ENCODE data around the gene ASL.
A peak's percentile ranks its signal among the peaks of the same experiment; 100 is the strongest.
"Not testable (repeated sequence)": the region's sequence is repeated elsewhere in the genome, so short reads cannot be mapped to it uniquely, and the experiment has no call there.

ASL gene

DNA sequence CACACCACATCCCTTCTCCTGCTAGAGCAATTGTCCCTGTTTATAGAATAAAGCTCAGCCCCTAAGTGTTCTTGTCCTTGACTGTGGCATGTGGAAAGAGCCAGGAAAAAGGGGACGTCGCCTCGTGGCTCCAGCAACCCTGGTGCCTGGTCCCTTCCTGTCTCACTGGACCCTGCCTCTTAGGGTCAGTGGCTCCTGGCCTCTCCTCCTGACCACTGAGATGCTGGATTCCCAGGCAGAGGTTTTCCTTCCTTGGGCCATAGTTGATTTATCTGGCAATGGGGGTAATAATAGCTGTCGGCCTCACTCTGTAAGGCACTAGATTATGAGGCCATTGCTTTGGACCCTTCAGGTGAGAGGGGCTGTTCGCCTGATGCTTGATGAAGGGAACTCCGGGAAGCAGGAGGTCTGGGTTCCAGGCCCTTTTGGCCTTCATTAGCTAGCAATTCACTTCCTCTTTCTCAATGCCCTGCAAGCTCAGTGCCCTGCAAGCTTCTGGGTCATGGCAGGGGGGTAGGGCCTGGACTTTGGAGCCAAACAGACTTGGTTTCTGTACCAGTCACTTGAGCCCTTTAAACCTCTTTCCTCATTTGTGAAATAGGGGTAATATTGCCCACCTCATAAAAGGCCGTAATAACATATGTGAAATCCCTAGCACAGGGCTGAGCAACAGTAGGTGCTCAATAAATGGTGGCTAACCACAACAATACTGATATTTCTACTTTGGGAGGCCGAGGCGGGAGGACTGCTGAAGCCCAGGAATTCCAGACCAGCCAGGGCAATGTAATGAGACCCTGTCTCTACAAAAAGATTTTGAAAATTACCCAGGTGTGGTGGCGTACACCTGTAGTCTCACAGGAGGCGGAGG lies 1.1 kb downstream of the ASL start:
- DNase-seq (ENCODE audit: low read depth in 1 of 2, low spot score in 1 of 2): no peak

DNA sequence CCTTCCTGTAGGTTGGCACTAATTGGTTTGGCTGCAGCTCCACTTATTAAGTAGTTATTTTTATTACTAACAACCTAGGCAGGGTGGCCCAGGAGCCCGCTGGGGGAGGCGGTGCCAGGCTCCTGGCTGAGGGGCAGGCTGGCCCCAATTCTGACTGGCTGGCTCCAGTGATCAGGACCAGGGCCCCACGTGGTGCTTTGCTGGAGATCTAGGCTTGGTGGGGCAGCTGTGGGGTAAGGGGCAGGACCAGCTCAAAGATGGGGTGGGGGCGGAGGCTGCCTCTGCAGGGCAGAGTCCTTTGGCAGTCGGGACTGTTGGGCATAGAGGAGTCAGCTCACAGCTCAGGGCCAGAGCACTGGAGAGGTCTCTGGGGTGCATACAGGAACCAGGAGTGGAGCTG lies 2.4 kb downstream of the ASL start:
- DNase-seq (ENCODE audit: low read depth in 1 of 2, low spot score in 1 of 2): no peak

GRCh38 chr7:66082083-66082482 lies 6.5 kb downstream of the ASL start:
- DNase-seq (ENCODE audit: low read depth in 1 of 2, low spot score in 1 of 2): no peak

DNA sequence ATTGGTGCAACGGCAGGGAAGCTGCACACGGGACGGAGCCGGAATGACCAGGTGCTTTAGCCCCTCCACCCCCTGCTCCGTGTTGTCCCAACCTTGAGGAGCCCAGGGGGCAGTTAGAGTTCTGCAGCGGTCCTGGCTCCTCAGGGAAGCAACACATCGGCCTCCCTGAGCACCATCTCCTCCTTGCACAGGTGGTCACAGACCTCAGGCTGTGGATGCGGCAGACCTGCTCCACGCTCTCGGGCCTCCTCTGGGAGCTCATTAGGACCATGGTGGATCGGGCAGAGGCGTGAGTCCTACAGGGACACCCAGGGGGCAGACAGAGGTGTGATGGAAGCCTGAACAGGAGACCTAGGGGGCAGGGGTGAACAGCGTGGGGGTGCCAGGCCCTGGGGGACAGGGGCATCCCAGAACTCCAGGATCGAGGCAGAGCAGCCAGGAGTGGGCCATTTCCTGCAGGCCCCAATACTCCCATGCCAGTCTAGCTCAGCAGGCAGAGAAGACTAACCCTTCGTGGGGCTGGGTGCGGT lies 7.3 kb downstream of the ASL start:
- no peak for DNase-seq (ENCODE audit: low read depth in 1 of 2, low spot score in 1 of 2)

GRCh38 chr7:66083677-66084076 lies 8.1 kb downstream of the ASL start:
- DNase-seq (ENCODE audit: low read depth in 1 of 2, low spot score in 1 of 2): no peak

- DNase-seq (ENCODE audit: low read depth in 1 of 2, low spot score in 1 of 2): no peak
Measured at GRCh38 chr7:66088861-66089838, 13.5 kb downstream of the ASL start.

DNA sequence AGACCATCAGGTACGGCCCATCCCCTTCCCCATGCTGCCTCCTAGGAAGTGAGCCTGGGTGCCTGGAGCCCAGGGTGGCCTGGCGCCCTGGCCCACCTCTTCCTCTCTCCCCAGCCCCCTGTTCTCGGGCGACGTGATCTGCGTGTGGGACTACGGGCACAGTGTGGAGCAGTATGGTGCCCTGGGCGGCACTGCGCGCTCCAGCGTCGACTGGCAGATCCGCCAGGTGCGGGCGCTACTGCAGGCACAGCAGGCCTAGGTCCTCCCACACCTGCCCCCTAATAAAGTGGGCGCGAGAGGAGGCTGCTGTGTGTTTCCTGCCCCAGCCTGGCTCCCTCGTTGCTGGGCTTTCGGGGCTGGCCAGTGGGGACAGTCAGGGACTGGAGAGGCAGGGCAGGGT lies 17.0 kb downstream of the ASL start:
- no peak for DNase-seq (ENCODE audit: low read depth in 1 of 2, low spot score in 1 of 2)

DNA sequence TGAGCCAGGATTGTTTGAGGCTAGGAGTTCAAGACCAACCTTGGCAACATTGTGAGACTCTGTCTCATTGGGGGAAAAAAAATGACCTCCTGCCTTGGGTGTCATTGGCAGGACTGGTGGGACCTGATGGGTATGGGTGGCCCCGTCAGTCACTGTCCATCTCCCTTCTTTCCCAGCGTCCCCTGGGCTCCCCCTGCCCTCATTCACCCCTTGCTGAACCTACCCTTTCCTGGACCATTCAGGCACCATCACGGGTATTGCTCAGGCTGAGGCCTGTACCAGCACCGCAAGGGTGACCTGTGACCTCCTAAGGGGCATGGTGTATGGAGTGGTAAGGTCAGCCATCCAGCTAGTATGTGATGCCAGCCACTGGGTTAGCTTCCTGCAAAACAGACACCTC lies 19.4 kb downstream of the ASL start:
- DNase-seq (ENCODE audit: low read depth in 1 of 2, low spot score in 1 of 2): no peak

DNA sequence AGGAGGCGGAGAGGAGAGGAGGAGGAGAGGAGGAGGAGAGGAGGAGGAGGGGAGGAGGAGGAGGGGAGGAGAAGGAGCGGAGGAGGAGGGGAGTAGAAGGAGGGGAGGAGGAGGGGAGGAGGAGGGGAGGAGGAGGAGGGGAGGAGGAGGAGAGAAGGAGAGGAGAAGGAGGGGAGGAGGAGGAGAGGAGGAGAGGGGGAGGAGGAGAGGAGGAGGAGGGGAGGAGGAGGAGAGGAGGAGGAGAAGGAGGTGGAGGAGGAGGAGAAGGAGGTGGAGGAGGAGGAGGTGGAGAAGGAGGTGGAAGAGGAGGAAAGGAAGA lies 23.6 kb downstream of the ASL start:
- DNase-seq (ENCODE audit: low read depth in 1 of 2, low spot score in 1 of 2): no peak

DNA sequence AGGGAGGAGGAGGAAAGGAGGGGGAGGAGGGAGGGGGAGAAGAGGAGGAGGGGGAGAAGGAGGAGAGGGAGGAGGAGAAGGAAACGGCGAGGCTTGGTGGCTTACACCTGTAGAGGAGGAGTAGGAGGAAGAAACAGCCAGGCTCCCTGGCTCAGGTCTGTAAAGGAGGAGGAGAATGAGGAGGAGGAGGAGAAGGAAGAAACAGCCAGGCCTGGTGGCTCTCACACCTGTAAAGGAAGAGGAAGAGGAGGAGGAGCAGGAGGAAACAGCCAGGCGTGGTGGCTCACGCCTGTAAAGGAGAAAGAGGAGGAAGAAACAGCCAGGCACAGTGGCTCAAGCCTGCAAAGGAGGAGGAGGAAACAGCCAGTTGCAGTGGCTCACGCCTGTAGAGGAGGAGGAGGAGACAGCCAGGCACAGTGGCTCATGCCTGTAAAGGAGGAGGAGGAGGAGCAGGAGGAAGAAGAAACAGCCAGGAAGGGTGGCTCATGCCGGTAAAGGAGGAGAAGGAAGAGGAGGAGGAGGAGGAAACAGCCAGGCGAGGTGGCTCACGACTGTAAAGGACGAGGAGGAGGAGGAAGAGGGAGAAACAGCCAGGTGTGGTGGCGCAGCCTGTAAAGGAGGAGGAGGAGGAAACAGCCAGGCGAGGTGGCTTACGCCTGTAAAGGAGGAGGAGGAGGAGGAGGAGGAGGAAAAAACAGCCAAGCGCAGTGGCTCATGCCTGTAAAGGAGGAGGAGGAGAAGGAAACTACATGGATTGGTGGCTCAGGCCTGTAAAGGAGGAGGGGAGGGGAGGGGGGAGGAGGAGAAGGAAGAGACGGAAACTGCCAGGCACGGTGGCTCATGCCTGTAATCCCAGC lies 24.2 kb downstream of the ASL start:
- DNase-seq (ENCODE audit: low read depth in 1 of 2, low spot score in 1 of 2): peak in 1 of 2 donors; percentile 10

GRCh38 chr7:66100408-66101050 lies 24.9 kb downstream of the ASL start:
- no peak for DNase-seq (ENCODE audit: low read depth in 1 of 2, low spot score in 1 of 2)

GRCh38 chr7:66102168-66102567 lies 26.5 kb downstream of the ASL start:
- DNase-seq (ENCODE audit: low read depth in 1 of 2, low spot score in 1 of 2): not testable (repeated sequence)

GRCh38 chr7:66103994-66104393 lies 28.4 kb downstream of the ASL start:
- not testable (repeated sequence) for DNase-seq (ENCODE audit: low read depth in 1 of 2, low spot score in 1 of 2)

DNA sequence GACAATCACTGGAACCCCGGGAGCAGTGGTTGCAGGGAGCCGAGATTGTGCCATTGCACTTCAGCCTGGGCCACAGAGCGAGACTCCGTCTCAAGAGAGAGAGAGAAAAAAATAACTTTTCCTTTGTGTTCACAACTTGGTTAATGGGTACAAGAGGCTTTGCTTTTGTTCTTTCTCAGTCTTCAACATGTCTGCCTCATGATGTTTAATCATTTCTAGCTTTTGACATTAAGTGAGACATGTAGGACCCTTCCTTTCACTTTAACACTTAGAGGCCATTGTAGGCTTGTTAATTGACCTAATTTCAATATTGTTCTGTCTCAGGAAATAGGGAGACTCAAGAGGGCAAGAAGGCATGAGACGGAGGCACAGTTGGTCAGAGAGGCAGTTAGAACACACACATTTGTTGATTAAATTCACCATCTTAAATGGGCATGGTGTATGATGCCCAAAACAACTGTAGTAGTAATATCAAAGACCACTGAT lies 29.7 kb downstream of the ASL start:
- no peak for DNase-seq (ENCODE audit: low read depth in 1 of 2, low spot score in 1 of 2)

- DNase-seq (ENCODE audit: low read depth in 1 of 2, low spot score in 1 of 2): not testable (repeated sequence)
Measured at GRCh38 chr7:66108410-66108809, 32.8 kb downstream of the ASL start.

DNA sequence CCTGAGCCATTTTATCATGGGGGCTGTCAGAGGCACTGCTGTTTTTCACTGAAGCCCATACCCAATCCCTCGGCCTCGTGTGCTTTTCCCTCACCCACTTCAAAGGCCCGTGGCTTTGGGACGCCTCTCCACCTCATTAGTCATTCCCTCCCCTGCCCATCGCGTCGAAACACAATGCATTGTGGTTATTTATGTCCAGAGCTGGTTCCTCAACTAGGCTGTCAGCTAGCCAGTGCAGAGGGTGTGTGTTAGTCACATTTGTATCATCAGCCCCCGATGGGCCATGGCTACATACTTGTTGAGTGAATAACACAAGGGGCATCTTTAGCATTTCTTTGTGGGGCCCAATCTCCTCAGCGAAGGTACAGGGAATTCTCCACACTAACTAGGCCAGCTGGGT lies 35.2 kb downstream of the ASL start:
- DNase-seq (ENCODE audit: low read depth in 1 of 2, low spot score in 1 of 2): no peak

DNA sequence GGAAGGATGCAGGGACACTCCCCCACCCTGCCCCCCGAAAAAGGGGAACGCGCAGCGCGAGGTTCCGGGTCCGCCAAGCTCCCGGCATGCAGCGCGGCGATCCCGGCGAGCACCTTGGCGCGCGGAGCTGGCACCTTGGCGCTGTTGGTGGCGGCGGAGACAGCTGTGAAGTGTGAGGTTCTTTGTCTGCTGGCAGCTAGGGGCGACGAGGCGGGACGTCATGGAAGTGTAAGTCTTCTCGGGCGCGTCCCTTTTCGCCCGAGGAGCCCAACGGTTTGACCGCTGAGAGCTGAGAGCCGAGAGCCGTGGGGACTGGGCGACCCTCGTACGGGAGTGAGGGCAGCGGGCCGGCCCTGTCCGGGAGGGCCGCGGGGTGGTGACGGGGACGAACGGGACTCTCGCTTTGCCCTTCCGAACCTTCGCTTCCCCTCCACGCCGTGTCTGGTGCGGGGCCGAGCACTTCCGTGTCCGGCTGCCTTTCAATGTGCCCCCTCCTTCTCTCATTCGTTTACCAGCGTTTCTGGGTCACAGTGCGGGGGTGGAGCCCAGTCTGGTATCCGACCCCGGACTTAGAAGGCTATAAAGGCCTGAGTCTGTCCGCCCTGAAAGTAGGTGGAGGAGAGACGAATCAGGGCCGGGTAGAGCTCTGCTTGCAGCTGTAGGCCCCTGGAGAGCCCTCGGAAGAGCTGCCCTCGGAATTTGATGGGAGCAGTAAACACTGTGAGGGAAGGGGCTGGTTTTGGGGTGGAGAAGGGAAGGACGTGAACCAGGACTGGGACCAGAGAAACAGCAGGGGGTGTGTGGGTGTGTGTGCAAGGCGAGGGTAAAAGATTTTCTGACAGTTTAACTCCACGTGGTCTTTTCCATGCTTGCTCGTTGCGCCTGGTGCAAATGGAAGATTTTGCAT lies 39.4 kb downstream of the ASL start, which contains the start of gene CRCP:
CRCP (plus strand) TSS at position 105 of the 907 bp plus-strand sequence; CDS start at position 221, 116 bp downstream.
- DNase-seq (ENCODE audit: low read depth in 1 of 2, low spot score in 1 of 2): peak; percentile 70 to 75

- not testable (repeated sequence) for DNase-seq (ENCODE audit: low read depth in 1 of 2, low spot score in 1 of 2)
Measured at GRCh38 chr7:66116680-66117420, 41.2 kb downstream of the ASL start.
